ENCODE data around the gene TNNI3K.

TNNI3K gene

GRCh38 chr1:74367175-74367813, 132.1 kb downstream of the TNNI3K start:
- in situ Hi-C loops (cut with MboI; ENCODE audit: low pct_unique_long_range_greater_than_20kb, low sequenced_read_pairs) = no loop called here
- no peak for DNase-seq

GRCh38 chr1:74368335-74368734, 133.1 kb downstream of the TNNI3K start:
- no peak for DNase-seq
- in situ Hi-C loops (cut with MboI; ENCODE audit: low pct_unique_long_range_greater_than_20kb, low sequenced_read_pairs) = no loop called here

GRCh38 chr1:74375376-74375775, 140.2 kb downstream of the TNNI3K start:
- in situ Hi-C loops (cut with MboI; ENCODE audit: low pct_unique_long_range_greater_than_20kb, low sequenced_read_pairs) = no loop called here
- no peak for DNase-seq

- in situ Hi-C loops (cut with MboI; ENCODE audit: low pct_unique_long_range_greater_than_20kb, low sequenced_read_pairs) = no loop called here
- DNase-seq = no peak
These were observed 145.1 kb downstream of the TNNI3K start for GRCh38 chr1:74380252-74380651.

GRCh38 chr1:74388855-74389254, 153.7 kb downstream of the TNNI3K start:
- in situ Hi-C loops (cut with MboI; ENCODE audit: low pct_unique_long_range_greater_than_20kb, low sequenced_read_pairs) = no loop called here
- no peak for DNase-seq

- in situ Hi-C loops (cut with MboI; ENCODE audit: low pct_unique_long_range_greater_than_20kb, low sequenced_read_pairs) = no loop called here
- no peak for DNase-seq
These were observed 157.0 kb downstream of the TNNI3K start for GRCh38 chr1:74392186-74392585.

- in situ Hi-C loops (cut with MboI; ENCODE audit: low pct_unique_long_range_greater_than_20kb, low sequenced_read_pairs) = no loop called here
- DNase-seq = no peak
These were observed 157.7 kb downstream of the TNNI3K start for GRCh38 chr1:74392840-74393239.

GRCh38 chr1:74395571-74395970, 160.4 kb downstream of the TNNI3K start:
- peak; percentile 0 for DNase-seq
- in situ Hi-C loops (cut with MboI; ENCODE audit: low pct_unique_long_range_greater_than_20kb, low sequenced_read_pairs) = no loop called here

- in situ Hi-C loops (cut with MboI; ENCODE audit: low pct_unique_long_range_greater_than_20kb, low sequenced_read_pairs) = no loop called here
These were observed 161.3 kb downstream of the TNNI3K start for GRCh38 chr1:74396462-74396861.

GRCh38 chr1:74396933-74397332, 161.7 kb downstream of the TNNI3K start:
- in situ Hi-C loops (cut with MboI; ENCODE audit: low pct_unique_long_range_greater_than_20kb, low sequenced_read_pairs) = no loop called here
- peak; percentile 21 for DNase-seq

More at GRCh38 chr1:74396462-74396861, 161.3 kb downstream of the TNNI3K start:
- no peak for DNase-seq

GRCh38 chr1:74399249-74399648, 164.1 kb downstream of the TNNI3K start:
- in situ Hi-C loops (cut with MboI; ENCODE audit: low pct_unique_long_range_greater_than_20kb, low sequenced_read_pairs) = no loop called here
- DNase-seq = no peak

GRCh38 chr1:74402873-74403272, 167.7 kb downstream of the TNNI3K start:
- in situ Hi-C loops (cut with MboI; ENCODE audit: low pct_unique_long_range_greater_than_20kb, low sequenced_read_pairs) = no loop called here
- DNase-seq = no peak

GRCh38 chr1:74403606-74404005, 168.4 kb downstream of the TNNI3K start:
- in situ Hi-C loops (cut with MboI; ENCODE audit: low pct_unique_long_range_greater_than_20kb, low sequenced_read_pairs) = no loop called here

GRCh38 chr1:74406759-74407158, 171.6 kb downstream of the TNNI3K start:
- in situ Hi-C loops (cut with MboI; ENCODE audit: low pct_unique_long_range_greater_than_20kb, low sequenced_read_pairs) = no loop called here
- no peak for DNase-seq

More at GRCh38 chr1:74403606-74404005, 168.4 kb downstream of the TNNI3K start:
- no peak for DNase-seq

GRCh38 chr1:74407902-74408301, 172.7 kb downstream of the TNNI3K start:
- DNase-seq = no peak
- in situ Hi-C loops (cut with MboI; ENCODE audit: low pct_unique_long_range_greater_than_20kb, low sequenced_read_pairs) = no loop called here

GRCh38 chr1:74412244-74412643, 177.1 kb downstream of the TNNI3K start:
- DNase-seq = no peak
- in situ Hi-C loops (cut with MboI; ENCODE audit: low pct_unique_long_range_greater_than_20kb, low sequenced_read_pairs) = no loop called here

- in situ Hi-C loops (cut with MboI; ENCODE audit: low pct_unique_long_range_greater_than_20kb, low sequenced_read_pairs) = no loop called here
- no peak for DNase-seq
These were observed 180.7 kb downstream of the TNNI3K start for GRCh38 chr1:74415935-74416334.

- in situ Hi-C loops (cut with MboI; ENCODE audit: low pct_unique_long_range_greater_than_20kb, low sequenced_read_pairs) = no loop called here
- no peak for DNase-seq
These were observed 184.4 kb downstream of the TNNI3K start for GRCh38 chr1:74419611-74420010.

- in situ Hi-C loops (cut with MboI; ENCODE audit: low pct_unique_long_range_greater_than_20kb, low sequenced_read_pairs) = no loop called here
- DNase-seq = no peak
These were observed 185.3 kb downstream of the TNNI3K start for GRCh38 chr1:74420467-74420866.

- DNase-seq = no peak
- in situ Hi-C loops (cut with MboI; ENCODE audit: low pct_unique_long_range_greater_than_20kb, low sequenced_read_pairs) = no loop called here
These were observed 187.5 kb downstream of the TNNI3K start for GRCh38 chr1:74422421-74423292.
